ENCODE measurements around the gene SMIM33.
"Not testable (repeated sequence)": the region's sequence is repeated elsewhere in the genome, so short reads cannot be mapped to it uniquely, and the experiment has no call there.

The SMIM33 gene

DNA sequence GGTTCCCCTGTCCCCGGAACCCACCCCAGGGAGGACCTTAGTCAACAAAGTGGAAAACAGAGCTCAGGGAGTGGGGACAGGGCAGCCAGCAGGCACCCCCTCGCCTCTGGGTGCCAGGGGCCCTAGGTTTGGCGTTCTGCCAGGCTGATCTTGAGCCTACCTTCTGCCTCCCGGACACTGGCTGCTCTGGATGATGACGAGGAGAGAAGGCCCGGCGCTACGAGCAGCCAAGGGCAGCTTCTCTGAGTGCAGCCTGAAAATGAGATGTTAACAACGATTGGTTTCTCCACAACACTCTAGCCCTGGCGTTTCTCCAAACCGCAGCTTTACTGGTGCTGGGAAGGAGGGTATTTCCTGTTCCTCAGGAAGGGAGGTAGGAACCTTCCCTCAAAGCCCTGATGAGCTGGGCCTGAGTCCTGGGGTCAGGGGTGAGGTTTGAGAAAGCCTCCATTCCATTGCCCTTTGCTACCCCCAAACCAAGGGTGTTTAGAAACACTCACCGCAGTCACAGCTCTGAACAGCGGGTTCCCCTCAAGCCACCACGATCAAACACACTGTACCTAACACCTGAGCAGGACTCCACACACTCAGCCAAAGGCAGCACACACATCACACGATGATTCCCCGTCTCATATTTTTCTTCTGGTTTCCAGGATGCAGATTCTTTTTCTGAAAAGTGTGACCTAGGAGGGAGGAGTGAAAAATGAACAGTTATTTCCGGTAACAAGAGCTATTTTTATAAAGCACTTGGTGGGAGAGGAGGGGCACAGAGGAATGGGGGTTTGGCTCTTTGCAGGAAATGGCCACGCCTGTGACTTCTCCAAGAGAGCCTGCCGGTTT, 11.5 kb downstream of the SMIM33 start, which contains the start of gene STING1:
Gene STING1 (minus strand): TSS at position 709 of the 840 bp plus-strand sequence. CDS start 1,054 bp downstream, outside the sequence.
- peak in 1 of 2 donors; percentile 38 for DNase-seq (ENCODE audit: low read depth in 1 of 2, low spot score in 1 of 2)

DNA sequence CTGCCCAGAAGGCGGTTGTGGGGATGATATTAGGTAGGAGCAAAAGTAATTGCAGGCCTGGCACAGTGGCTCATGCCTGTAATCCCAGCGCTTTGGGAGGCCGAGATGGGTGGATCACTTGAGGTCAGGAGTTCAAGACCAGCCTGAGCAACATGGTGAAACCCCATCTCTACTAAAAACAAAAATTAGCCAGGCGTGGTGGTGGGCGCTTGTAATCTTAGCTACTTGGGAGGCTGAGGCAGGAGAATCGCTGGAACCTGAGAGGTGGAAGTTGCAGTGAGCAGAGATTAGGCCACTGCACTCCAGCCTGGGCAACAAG, 12.0 kb downstream of the SMIM33 start:
- DNase-seq (ENCODE audit: low read depth in 1 of 2, low spot score in 1 of 2), result not testable (repeated sequence)

DNA sequence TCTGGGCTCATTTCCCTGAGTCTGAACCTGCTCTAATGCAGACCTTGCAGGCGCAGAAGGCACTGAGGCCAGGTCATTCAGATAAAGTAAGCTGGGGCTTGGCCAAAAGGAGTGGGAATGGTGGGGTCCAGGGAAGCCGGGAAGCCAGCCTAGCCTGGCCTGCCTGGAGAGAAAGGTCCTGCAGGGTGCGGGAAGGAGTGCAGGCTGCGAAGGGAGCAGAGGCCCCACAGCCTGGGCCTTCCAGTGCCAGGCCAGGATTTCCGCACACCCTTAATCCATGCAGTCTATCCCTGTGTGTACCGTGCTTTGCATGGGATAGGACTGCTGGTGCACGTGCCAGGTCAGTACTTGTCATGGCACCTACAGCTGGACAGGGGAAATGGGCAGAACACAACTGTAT, 15.4 kb downstream of the SMIM33 start:
- no peak for DNase-seq (ENCODE audit: low read depth in 1 of 2, low spot score in 1 of 2)

DNA sequence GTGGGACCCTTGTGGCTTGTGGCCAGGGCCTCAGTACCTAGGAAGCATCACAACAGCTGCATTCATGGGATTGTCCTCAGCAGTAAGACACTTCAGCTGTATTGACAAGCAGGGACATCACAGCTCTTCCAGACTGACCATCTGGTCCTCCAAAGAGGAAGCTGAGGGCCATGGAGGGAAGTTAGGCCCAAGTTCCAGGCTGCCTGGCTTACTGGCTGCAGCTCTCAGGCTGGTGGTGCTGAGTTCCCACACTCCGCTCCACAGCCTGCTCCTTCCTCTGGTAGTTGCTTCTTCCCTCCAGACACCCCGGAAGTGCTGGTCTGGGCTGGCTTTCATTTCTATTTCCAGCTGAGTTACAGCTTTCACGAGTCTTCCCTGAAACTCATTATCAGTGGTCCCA, 17.5 kb downstream of the SMIM33 start:
- DNase-seq (ENCODE audit: low read depth in 1 of 2, low spot score in 1 of 2), result no peak

DNA sequence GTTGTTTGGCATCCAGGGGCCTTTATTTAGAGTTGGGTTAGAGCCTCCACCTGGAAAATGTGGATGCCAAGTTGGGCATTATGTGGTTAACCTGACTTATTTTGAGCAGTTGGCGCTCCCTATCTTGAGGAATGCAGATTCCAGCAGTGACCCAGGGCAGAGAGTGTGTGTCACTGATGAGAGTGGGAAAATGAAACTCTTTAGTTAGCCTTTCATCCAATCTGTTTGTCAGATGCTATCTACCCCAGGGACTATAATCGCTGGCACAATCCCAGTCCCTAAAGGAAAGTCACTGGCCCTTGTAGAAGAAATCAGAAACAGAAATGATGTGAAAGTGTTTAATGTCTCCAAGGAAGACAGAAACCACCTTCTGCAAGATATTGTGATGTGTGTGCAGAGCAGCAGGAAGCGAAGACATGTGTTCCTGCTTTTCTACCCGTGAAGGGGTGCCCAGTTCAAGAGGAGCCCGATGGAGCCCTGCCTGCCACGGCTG, 21.9 kb downstream of the SMIM33 start:
- no peak for DNase-seq (ENCODE audit: low read depth in 1 of 2, low spot score in 1 of 2)

DNA sequence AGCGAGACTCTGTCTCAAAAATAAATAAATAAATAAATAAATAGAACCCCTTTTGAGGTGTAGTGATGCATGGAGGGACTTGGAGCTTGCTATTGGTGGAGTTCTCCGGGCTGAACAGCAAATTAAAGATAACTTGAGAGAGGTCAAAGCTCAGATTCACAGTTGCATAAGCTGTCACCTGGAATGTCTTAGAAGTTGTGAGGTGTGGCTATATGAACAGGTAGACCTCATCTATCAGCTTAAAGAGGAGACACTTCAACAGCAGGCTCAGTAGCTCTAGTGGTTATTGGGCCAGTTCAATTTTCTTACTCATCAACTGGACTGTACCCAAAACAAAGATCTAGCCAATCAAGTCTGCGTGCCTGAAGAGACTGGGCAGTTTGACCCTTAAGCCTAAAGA, 23.5 kb downstream of the SMIM33 start:
- DNase-seq (ENCODE audit: low read depth in 1 of 2, low spot score in 1 of 2), result no peak

DNA sequence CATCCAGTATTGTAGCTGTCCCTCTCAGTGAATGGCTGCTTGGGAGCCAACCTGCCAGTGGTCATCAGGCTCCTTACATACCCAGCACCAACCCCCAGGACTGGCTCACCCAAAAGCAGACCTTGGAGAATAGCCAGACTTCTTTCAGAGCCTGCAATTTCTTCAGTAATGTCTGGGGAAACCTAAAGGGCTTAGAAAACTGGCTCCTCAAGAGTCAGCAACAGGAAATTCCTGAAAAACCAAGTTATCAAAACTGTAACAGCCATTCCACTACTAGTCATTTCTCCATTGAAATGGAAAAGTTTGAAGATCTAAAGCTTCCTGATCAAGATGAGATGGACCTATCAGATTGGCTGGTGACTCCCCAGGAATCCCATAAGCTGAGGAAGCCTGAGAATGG, 24.0 kb downstream of the SMIM33 start:
- DNase-seq (ENCODE audit: low read depth in 1 of 2, low spot score in 1 of 2), result no peak

DNA sequence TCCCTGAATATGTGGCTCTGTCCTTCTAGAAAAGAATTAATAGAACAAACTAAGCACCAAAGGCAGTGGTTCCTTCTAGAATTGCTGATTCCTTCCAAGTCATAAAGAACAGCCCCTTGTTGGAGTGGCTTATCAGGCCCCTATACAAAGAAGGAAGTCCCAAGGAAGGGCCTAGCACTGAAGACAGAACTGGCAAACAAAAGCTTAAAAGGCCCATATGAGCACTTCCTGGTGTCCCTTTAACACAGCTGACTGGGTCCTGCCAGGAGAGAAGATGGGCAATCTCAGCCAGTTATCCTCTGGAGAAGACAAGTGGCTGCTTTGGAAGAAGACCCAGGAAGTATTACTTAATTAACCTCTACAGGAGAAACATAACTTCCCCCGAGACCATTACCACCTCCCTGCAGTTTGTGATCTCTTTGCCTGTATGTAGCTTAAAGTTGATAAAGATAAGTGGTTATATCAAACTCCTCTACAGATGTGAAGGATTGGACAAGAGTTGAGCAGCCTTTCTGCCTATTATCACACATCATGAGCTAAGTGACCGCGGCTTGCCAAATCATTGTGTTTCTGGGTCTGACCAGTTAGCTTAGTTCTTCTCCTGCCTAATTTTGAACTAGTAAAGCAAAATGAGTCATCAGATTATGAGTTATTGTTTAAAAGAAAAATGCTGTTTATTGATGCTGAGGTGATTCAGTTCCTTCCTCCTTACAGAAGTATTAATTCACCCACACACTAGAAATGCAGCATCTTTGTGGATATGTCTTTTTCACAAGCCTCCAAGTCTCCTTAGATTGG, 25.0 kb downstream of the SMIM33 start:
- no peak for DNase-seq (ENCODE audit: low read depth in 1 of 2, low spot score in 1 of 2)

DNA sequence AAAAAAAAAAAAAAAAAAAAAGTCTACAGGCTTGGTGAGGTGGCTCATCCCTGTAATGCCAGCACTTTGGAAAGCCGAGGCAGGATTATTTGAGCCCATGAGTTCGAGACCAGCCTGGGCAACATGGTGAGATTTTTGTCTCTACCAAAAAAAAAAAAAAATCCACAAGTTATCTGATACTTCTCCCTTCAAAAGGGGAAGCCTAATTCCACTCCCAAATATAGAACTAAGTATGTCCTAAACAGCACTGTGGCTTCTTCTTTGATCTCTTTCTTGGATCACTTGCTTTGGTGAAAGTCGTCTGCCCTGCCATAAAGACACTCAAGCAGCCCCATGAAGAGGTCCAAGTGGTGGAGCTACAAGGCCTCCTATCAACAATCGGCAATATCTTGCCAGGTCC, 30.6 kb downstream of the SMIM33 start:
- no peak for DNase-seq (ENCODE audit: low read depth in 1 of 2, low spot score in 1 of 2)

DNA sequence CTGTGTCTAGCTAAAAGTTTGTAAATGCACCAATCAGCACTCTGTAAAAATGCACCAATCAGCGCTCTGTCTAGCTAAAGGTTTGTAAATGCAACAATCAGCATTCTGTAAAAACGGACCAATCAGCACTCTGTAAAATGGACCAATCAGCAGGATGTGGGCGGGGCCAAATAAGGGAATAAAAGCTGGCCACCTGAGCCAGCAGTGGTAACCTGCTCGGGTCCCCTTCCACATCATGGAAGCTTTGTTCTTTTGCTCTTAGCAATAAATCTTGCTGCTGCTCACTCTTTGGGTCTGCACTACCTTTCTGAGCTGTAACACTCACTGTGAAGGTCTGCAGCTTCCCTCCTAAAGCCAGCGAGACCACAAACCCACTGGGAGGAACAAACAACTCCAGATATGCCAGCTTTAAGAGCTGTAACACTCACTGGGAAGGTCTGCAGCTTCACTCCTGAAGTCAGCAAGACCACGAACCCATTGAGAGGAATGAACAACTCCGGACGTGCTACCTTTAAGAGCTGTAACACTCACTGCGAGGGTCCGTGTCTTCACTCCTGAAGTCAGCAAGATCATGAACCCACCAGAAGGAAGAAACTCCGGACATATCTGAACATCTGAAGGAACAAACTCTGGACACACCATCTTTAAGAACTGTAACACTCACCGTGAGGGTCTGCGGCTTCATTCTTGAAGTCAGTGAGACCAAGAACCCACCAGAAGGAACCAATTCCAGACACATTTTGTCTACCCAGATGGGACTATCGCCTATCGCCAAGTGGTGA, 32.4 kb downstream of the SMIM33 start:
- DNase-seq (ENCODE audit: low read depth in 1 of 2, low spot score in 1 of 2), result not testable (repeated sequence)

DNA sequence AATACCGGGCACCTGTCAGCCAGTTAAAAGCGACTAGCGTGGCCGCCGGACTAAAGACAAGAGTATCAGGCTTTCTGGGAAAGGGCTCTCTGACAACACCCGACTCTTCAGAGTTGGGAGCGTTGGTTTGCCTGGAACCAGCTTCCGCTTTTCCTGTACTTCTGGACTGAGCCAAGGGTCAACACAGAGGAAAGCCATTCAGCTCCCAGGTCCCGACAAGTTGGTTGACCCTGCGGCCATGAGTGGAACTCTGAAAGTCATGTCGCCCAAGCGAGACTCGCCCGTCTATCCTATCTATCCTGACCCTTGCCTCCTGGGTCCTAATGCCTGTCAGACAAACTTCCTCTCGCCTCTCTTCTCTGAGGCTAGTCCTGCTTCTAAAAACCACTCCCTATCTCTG, 33.1 kb downstream of the SMIM33 start:
- DNase-seq (ENCODE audit: low read depth in 1 of 2, low spot score in 1 of 2), result not testable (repeated sequence)

DNA sequence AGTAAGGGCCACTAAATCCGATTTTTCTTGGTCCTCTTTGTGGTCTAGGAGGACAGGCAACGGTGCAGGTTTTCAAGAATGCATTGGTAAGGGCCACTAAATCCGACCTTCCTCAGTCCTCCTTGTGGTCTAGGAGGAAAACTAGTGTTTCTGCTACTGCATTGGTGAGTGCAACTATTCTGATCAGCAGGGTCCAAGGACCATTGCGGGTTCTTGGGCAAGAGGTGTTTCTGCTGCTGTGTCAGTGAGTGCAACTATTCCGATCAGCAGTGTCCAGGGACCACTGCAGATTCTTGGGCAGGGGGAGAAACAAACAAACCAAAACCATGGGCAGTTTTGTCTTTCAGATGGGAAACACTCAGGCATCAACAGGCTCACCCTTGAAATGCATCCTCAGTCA, 33.9 kb downstream of the SMIM33 start:
- not testable (repeated sequence) for DNase-seq (ENCODE audit: low read depth in 1 of 2, low spot score in 1 of 2)

DNA sequence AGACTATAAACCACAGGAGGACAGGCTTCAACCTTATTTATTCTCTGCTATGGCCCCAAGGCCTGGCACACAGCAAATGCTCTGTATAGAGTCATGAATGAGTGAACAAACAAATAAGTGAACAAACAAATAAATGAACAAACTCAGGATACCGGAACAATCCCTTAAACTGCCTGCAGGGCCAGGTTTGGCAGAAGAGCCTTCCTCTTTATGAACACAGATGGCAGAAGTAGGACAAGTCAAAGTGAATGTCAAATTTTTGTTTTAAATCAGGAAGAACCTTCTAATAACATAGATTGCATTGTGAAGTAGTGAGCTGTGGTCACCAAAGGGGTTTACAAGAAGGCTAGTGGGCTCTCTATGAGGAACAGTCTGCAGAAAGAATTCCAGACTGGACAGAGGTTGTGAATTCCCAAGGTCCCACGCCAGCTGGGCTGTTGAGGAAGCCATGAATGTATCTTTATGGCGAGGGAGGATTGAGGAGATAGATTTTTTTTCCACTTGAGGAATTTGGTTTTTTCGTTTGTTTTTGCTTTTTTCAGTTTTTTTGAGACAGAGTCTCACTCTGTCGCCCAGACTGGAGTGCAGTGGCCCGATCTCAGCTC, 42.1 kb downstream of the SMIM33 start:
- DNase-seq (ENCODE audit: low read depth in 1 of 2, low spot score in 1 of 2), result no peak

DNA sequence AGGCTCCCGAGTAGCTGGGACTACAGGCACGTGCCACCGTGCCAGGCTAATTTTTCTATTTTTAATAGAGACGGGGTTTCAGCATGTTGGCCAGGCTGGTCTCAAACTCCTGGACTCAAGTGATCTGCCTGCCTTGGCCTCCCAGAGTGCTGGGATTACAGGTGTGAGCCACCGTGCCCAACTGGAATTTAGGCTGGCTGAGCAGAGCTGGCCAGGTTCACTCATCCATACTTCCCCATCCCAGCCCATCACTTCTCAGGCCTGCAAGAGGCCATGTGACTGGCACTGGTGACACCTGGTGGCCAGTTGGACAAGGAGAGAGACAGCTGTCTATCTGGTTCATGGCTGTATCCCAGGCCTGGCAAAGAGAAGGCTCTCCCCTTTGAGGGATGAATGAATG, 42.6 kb downstream of the SMIM33 start:
- peak; percentile 58 to 67 for DNase-seq (ENCODE audit: low read depth in 1 of 2, low spot score in 1 of 2)

DNA sequence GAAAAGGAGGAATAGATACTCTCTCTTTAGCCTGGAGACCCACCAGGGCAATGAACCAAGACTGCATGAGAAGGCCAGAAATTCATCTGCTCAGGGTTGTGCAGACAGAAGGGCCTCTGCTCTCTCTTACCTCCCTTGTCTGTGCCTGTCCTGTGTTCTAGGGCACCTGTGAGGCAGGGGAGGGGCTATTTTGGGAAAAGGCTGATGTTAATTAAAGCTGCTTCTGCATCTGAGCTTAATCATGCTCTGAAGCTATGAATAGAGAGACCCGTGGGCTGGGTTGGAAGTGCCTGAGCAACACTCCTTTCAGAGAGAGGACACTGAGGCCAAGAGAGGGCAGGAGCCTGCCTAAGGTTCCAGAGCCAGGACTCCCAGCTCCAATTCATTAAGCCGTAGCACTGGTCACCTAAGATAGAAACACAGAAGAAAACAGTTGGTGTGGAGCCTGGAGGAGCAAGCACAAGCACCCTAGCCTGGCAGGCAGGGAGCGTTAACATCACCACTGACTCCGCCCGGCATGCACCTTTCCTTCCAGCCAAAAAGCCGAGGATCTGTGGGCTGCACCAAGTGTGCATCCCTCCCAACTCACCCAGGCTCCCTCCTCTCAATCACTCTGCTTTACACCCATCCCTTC, 43.2 kb downstream of the SMIM33 start:
- DNase-seq (ENCODE audit: low read depth in 1 of 2, low spot score in 1 of 2), result no peak

DNA sequence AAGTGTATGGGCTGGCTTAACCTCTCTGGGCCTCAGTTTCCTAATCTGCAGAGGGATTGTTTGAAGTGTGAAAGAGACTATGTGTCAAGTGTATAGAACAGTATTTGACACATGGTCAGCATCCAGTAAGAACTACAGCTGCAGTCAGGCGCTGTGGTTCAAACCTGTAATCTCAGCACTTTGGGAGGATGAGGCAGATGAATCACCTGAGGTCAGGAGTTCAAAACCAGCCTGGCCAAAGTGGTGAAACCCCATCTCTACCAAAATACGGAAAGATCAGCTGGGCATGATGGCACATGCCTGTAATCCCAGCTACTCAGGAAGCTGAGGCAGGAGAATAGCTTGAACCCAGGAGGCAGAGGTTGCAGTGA, 43.7 kb downstream of the SMIM33 start:
- DNase-seq (ENCODE audit: low read depth in 1 of 2, low spot score in 1 of 2), result no peak

DNA sequence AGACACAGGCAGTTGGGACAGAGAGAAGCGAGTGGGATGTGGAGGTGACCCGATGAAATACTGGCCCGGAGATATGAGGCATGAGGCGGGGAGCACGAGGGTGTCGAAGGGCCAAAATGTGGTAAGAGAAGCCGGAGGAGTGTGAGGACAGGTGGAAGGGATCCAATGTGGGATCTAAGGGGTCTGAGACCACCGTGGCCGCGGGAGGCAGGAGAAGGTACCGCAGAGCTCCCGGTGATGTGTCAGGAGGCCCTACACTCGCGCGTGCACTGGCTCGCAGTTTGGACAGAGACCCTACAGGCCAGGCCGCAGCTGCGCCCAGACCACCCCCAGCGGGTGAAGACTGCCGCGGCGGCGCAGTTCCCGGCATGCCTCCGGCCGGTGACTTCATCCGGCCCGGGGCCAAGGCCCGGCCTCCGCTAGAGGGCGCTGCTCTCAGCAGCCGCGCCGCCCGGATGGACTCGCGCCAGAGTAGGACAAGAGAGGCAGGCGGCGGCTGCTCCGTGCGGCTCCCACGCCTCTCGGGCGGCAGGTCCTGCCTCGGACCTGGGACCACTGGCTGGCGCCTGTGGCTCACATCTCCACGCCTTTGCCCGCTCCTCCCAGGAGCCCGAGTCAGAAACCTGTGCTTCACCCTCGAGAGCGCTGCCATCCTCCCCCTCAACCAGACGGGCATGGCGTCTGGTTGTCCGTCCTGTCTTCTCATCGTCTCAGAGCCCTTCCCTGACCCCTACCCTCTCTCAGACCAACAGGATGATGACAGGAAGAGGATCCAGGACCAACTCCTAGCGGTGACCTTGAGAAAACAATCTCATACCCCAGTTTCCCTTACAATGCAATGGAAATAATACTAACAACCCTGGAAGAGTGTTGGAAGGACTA, 47.1 kb downstream of the SMIM33 start:
- DNase-seq (ENCODE audit: low read depth in 1 of 2, low spot score in 1 of 2), result peak; percentile 77 to 91

All from stimulated activated CD4-positive, alpha-beta T cell treated with anti-CD3 and anti-CD28 coated beads, Interleukin-15, amount 100 ng/mL, for 1 hour (primary cell).